ENCODE results near the gene KCTD8.

KCTD8 gene

DNA sequence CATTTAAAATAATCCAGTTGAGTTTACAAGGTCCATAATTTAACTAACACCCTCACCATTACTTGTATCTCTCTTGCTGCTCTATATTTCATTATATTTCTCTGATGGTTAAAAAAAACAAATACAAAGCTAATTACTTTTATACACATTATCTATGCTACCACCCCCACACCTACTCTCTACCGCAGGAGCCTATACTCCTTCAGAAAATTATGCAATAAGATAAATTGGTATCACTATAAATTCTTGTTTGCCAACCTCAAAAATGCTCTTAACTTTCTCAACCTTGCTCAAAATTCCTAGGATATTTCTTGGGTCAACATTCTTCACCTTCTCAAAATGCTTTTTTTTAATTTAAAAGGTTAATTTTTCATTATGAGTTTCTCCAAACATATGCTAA is 282.7 kb downstream of the KCTD8 start:
- DNase-seq = no peak

DNA sequence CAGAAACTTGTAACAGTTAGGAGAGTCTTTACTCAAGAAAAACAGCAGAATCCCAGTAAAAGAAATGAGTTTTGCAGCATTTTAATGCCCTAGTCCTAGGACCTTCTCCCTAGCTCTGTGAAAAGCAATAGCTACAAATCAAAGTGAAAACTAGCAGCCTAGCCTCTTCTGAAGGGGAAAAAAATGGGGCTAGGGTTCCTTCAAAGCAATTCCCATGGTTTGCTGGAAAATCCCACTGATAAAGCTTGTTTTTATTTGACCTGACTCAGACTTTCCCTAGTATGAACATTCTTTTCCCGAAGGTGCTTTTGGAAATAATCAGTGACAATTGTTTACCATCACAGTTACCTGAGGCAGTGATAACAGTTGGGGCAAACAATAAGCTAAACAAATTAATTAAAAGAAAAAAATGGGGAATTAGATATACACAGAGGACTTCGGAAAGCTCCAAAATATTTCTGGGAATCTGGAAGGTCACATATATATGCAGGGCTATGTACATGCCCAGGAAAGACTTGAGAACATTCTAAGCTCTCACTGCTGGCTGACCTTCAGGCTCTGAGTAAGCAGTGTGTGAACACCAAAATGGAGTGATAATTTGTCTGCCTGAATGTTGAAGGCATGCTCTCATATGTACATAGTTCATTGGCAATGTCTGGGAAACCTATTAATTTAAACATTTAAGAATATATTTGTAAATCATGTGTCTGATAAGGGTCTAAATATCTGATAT is 285.9 kb downstream of the KCTD8 start:
- DNase-seq = no peak

DNA sequence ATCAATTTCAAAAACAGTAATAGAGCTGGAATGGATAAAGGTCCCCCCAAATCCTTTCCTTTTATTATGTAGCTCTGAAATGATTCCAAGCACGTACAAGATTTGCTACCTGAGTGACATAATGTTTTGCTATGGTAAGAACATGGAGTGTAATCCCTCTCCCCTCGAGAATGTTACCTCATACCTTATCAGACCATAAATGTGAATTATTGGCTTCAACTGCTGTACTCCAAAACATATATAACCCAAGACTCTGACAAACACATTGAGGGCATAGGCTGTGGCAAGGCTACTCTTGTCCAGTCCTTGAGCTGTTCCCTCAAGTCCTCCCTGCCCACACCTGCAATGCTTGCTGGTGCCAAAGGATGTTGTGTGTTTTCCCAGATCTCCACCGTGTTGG is 286.9 kb downstream of the KCTD8 start:
- DNase-seq = no peak

DNA sequence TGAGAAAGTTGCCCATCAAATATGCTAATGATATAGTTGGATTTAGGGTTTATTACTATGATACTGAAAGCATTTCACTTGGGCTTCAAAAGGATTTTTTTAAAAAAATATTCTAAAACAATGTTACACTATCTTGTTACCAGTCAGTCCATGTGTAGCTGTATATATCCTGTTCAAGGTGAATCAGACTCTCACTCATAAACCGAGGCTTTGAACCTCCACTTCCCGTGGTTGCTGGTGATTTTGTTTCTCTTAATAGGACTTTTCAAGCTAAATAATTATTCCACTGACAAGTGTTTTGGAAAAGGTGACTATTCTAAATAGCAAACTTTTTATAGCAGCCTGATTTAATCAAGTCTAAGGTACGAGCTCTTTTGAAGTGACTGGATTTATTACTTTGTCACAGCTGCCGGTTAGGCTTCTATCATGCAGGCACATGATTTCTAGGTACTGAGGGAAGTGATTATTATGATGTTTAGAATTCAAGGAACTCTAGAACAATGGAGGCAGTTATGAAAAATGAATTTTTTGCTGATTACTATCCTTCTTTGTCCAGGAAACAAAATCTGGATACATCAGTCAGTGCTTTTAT is 287.7 kb downstream of the KCTD8 start:
- DNase-seq = no peak

DNA sequence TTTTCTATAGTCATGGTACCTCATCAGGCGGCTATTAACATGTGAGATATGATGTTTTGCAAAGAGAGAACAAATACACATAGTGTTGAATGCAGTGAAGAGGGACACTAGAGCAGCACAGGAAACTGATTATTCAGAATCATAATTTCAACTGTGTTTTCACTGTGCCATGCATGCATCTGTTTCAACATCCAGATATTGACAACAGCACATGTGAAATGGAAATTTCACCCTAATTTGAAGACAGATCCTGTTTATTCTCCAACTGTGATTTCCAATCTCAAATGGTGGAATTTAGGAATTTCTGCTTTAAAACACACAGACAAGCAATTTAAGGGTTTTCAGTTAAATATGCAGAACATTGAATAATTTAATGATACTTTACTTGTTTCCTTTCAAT is 288.6 kb downstream of the KCTD8 start:
- DNase-seq = no peak

DNA sequence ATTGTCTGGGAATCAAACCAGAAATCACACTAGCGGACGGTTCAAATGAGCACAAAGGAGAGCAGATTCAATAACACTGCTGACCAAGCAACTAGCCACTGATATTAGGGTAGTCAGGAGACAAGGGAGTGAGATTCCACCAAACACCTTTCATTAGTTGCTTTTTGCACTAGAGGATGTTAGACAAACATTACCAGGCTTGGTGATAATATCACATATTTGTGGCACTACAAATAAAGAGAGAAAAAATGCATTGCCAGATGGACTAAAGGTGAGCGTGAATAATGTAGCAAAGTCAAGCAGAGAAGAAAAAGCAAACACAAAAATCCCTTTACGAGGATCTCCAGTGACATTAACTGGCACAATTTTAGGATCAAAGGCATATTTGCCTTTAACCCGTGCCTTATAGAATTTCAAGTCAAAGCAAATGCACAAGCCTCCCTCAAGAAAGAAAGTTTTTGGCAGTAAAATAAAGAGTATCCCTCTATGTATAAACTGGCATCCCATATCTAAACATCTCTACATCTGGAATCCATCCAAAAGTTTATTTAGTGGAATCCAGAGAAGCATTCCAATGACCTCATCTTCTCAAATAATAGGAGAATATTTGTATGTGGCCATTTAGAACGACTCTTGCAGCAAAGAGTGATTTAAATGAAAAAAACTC is 290.9 kb downstream of the KCTD8 start:
- no peak for DNase-seq

DNA sequence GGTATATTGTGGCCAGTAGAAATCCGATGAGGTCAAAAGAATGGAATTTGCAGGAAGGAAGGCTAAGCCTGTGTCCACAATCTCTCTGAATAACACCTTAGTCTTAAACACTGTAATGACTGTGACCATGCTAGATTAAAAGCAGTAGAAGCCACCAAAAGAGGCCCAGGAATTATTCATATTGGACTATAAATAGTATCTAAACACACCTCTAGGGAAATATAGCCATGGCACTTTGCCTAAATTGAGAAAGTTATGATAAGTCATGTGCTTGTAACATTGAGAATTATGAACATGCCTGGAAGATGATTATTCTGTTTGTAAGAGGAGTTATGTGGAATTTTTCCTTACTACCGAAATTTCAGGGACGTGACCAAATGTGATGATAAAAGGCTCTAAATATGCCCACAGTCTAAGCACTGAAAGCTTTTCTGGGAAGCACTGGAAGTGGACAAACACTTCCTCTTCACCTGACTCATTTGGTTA is 298.5 kb downstream of the KCTD8 start:
- no peak for DNase-seq

DNA sequence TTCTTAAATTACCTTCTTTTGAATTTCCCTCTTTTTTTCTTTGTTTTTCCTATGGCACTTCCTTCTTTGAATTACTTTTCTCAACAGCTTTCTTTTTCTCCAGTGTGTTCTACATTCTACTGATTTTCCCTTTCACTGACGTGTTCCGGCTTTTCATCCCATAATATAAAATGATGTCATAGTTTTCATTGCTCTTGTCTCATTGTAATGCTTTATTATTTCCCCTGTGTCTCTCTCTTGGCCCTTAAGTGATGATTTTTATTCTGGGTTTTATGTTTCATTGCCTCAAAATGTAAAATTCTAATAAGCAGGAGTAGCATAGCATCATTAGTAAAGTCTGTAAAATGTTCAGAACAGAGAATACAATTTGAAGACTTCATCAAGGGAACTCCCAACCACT is 299.3 kb downstream of the KCTD8 start:
- no peak for DNase-seq

DNA sequence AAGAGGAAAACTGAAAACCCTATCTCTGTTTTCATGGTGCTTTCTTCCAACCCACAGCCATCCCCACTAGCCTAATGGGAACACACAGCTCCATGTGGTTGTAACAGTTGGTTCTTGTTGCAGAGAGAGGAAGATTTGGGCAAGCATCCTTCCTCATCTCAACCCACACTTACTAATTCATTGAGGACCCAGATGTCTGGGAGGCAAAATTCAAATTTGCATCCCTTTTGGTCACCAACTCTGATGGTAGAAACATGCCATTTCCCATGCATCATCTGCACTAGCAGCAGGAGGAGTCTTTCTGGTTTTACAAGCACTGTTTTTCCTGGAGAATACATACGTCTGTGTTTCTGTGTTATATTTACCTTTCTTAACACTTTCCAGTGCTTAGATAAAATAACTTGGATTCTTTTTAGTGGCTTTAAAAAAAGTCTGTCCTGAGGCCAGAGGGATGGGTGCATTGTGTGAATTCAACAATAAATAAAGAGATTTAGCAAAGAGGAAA is 301.0 kb downstream of the KCTD8 start:
- peak in 1 of 56 donors; percentile 1 for DNase-seq

DNA sequence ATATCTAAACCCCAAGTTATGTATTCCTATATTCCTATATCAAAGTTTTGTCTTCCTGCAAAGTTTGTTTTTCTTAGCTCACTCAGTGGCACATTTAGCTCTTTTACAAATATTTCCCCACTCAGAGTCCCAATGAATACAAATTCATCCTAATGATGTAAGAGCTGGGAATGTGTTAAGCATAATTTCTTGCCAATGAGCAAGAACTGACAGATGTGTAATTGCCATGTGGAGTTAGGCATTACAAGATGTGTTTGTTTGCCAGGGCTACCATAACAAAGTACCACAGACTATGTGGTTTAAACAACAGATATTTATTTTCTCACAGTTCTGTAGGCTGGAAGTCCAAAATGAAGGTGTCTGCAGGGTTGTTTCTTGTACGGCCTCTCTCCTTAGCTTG is 302.1 kb downstream of the KCTD8 start:
- no peak for DNase-seq

DNA sequence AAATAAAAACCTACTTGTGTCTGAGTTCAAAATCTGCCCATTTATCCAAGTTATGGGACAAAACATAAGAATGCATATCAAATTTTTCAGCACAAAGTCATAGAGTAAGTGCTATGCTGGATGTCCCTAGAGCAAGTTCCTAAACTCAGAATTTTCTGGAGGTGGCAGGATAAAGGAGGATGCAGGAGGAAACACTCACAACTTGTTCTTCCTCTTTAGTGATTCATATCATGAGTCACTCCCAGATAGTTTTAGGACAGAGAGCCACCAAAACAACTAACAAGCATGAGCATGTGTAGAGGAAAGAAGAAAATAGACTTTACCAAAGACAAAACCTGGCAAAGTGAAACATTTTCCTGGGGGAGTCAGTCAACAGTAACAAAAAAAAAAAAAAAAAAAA is 302.7 kb downstream of the KCTD8 start:
- DNase-seq = no peak

DNA sequence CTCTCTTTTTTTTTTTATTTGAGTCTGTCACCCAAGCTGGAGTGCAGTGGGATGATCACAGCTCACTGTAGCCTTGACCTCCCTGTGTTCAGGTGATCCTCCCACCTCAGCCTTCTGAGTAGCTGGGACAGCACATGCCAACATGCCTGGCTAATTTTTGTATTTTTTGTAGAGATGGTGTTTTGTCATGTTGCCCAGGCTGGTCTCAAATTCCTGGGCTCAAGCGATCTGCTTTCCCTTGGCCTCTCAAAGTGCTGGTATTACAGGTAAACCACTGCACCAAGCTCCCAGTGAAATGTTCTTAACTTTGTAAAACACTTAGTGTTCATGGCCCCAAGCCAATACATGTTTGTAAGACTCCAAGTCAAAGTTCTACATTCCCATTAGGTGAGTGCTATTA is 316.1 kb downstream of the KCTD8 start:
- DNase-seq = no peak

Data from amygdala (tissue), 56 donors.